Neural progenitor cell (in vitro differentiated cells): Measurements from ENCODE around the gene PPAN.

ENCODE experiments used
- EZH2 ChIP-seq: fragments of 200-600 bp; sonication (generic); IDR thresholded peaks from 2 replicates; pipeline ENCODE4 v1.6.1; 2017; ENCODE audit warnings: antibody characterized with exemption, mild to moderate bottlenecking, moderate library complexity
- TF ChIP-seq, protein P1 (sequence below): fragments of 200-600 bp; sonication (generic); IDR thresholded peaks from 2 replicates; pipeline ENCODE4 v1.5.1; 2017; ENCODE audit warnings: antibody characterized with exemption, mild to moderate bottlenecking

DNA sequence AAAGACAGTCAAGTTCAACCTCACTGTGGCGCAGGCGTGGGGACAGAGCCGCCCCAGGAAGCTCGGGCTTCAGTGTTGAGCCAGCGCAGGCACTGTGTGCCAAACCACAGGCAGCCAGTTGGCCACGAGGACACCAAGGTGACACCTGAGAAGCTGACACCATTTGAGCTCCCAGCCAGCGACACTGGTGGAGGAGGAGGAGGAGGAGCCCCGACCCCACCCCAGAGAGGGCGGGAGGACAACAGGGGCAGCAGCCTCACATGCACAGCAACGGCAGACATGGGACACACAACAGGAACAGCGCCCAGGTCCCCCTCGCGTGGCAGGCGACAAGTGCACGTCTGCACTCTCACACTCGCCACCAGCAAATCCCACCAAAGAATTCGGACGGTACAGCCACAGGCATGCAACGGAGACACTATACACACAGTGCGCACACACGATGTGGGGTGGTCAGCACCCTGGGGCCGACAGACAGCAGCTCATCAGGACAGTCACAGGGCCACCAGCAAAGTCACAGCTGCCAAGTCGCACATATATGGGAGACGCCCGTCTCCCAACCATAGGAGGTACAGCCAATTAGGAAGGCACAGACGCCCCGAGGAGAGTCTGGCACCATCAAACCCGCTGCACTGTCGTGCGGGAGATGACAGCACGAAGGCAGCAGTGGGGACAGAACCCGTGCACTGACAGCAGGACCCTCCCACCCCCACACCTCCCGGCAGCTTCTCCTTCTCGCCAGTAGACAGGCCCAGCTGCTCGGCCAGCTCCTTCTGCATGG lies 10.1 kb downstream of the PPAN start:
- TF ChIP-seq, protein P1, sequence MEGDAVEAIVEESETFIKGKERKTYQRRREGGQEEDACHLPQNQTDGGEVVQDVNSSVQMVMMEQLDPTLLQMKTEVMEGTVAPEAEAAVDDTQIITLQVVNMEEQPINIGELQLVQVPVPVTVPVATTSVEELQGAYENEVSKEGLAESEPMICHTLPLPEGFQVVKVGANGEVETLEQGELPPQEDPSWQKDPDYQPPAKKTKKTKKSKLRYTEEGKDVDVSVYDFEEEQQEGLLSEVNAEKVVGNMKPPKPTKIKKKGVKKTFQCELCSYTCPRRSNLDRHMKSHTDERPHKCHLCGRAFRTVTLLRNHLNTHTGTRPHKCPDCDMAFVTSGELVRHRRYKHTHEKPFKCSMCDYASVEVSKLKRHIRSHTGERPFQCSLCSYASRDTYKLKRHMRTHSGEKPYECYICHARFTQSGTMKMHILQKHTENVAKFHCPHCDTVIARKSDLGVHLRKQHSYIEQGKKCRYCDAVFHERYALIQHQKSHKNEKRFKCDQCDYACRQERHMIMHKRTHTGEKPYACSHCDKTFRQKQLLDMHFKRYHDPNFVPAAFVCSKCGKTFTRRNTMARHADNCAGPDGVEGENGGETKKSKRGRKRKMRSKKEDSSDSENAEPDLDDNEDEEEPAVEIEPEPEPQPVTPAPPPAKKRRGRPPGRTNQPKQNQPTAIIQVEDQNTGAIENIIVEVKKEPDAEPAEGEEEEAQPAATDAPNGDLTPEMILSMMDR, result no peak
- no peak for TF ChIP-seq EZH2
